Peyer's patch (tissue), 4 donors: ENCODE data around the gene DMD.

Experiments
- CTCF ChIP-seq, 6 experiments: fragments of 450-650 bp in 4 of 6; fragments of 200-600 bp in 2 of 6; sonication (generic) in 1 of 6; IDR thresholded peaks; one replicate each; pipeline ENCODE4 v1.5.1; 2017 to 2019; ENCODE audit warnings: antibody characterized with exemption in 6 of 6, mild to moderate bottlenecking in 3 of 6, moderate library complexity in 1 of 6
- POLR2A ChIP-seq, 2 donors: fragments of 450-650 bp; IDR thresholded peaks; one replicate each; pipeline ENCODE4 v1.5.1; 2017; ENCODE audit warnings: antibody characterized with exemption in 2 of 2, mild to moderate bottlenecking in 2 of 2, moderate library complexity in 2 of 2

DNA sequence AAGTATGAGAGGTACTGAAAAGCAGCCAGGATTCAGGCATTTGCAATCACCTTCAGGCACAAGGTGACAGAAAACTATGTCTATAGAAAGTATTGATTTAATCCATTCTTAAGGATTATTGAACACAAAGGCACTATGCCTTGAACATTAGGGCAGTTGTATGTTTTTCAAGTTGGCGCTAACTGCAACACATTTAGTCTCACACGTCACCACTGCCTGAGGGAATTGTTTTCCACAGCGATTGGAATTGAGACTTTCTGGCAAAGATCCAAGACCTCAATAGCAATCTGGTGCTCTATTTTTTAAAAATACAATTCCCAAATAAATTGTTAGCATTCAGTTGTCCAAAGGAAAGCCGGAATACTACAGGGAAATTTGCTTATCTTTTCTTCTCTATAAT is 2086.8 kb downstream of the DMD start:
- TF ChIP-seq CTCF (IDR thresholded peaks at IDR 0.05) (no peak), POLR2A (IDR thresholded peaks at IDR 0.05) (no peak)
